BE2C (cell line): ENCODE results near the gene ACIN1.
"Not testable (repeated sequence)": the region's sequence is repeated elsewhere in the genome, so short reads cannot be mapped to it uniquely, and the experiment has no call there.

Experiments
- DNase-seq: peaks from one replicate; pipeline ENCODE4 v3.0.0-alpha.2; 2020
- H3K27me3 ChIP-seq: fragments of 250-450 bp; sonication (Bioruptor Pico); 2 replicates; pipeline ENCODE4 v1.5.1; 2020; ENCODE audit warnings: mild to moderate bottlenecking
- H3K36me3 ChIP-seq: fragments of 250-450 bp; sonication (Bioruptor Pico); 2 replicates; pipeline ENCODE4 v1.5.1; 2020; ENCODE audit warnings: mild to moderate bottlenecking
- H3K4me1 ChIP-seq: fragments of 250-450 bp; sonication (Bioruptor Pico); 2 replicates; pipeline ENCODE4 v1.5.1; 2020
- H3K4me3 ChIP-seq: 2 replicates; pipeline ENCODE4 v1.5.1; 2011; ENCODE audit warnings: low read depth, low read length
- H3K9me3 ChIP-seq: fragments of 250-450 bp; sonication (Bioruptor Pico); 2 replicates; pipeline ENCODE4 v1.5.1; 2020
- CTCF ChIP-seq: IDR thresholded peaks from 2 replicates; pipeline ENCODE4 v1.5.1; 2012; ENCODE audit warnings: mild to moderate bottlenecking, low read depth, low read length

The ACIN1 gene

DNA sequence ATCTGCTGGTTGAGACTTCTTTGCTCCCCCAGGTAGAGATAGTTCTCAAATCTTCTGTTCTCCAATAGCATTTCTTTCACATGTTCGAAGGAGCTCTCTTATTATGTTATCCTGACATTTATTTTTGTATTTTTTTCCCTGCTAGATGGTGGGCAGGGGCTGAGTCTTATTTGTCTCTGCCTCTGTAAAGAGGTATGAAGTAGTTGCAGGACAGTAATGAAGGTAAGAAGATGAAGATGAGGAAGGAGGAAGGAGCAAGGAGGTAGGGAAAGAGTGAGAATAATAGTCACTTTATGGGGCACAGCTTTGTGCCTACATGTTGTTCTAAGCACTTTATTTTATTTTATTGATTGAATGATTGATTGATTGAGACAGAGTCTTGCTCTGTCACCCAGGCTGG, 14.8 kb upstream of the ACIN1 start:
- Histone ChIP-seq H3K36me3 (no peaks in the 10 kb centered on the region), H3K4me3 (no peak overlapping the region), H3K27me3 (peaks cover 43% of the 10 kb centered on the region), H3K9me3 (0 out of 2 replicates have a peak, but pooled peaks cover 2% of the 10 kb centered on the region), H3K4me1 (no peaks in the 10 kb centered on the region)
- DNase-seq: no peak
- TF ChIP-seq CTCF: no peak

GRCh38 chr14:23108169-23108568, 13.2 kb upstream of the ACIN1 start:
- H3K27me3 ChIP-seq: peaks cover 51% of the 10 kb centered on the region
- not testable (repeated sequence) for H3K4me3 ChIP-seq, H3K36me3 ChIP-seq, H3K4me1 ChIP-seq, DNase-seq, H3K9me3 ChIP-seq

- H3K4me3 ChIP-seq, DNase-seq, H3K36me3 ChIP-seq, H3K4me1 ChIP-seq, H3K9me3 ChIP-seq: not testable (repeated sequence)
- peaks cover 52% of the 10 kb centered on the region for H3K27me3 ChIP-seq
These were observed 12.7 kb upstream of the ACIN1 start for GRCh38 chr14:23107620-23108019.

DNA sequence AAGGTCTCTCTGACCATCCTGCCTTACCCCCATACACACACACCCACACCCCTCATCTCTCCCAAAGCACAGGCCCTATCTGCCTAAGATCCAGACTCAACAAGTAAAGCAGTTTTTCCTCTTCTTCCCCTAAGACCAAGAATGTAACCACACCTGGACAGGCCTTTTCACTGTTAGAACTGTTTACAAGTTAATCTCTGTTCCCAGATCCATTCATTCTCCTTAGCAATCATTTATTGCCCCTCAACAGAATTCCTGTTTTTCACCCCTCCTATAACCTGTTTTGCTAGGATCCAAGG, 11.8 kb upstream of the ACIN1 start:
- Histone ChIP-seq H3K4me3 (no peak overlapping the region), H3K36me3 (no peaks in the 10 kb centered on the region), H3K4me1 (no peaks in the 10 kb centered on the region), H3K9me3 (0 out of 2 replicates have a peak, but pooled peaks cover 2% of the 10 kb centered on the region), H3K27me3 (peaks cover 43% of the 10 kb centered on the region)
- DNase-seq: no peak
- TF ChIP-seq CTCF: no peak

GRCh38 chr14:23105348-23105824, 10.4 kb upstream of the ACIN1 start:
- no peak for TF ChIP-seq CTCF
- no peaks in the 10 kb centered on the region for H3K9me3 ChIP-seq

GRCh38 chr14:23104591-23105347, 9.8 kb upstream of the ACIN1 start, which contains the start of gene CIROP:
Gene CIROP, minus strand, starts transcription at chr14:23104989. Its CDS starts 69 bp downstream, at chr14:23104920.
- no peaks in the 10 kb centered on the region for H3K36me3 ChIP-seq
- no peaks in the 10 kb centered on the region for H3K9me3 ChIP-seq
- no peak for TF ChIP-seq CTCF
- peaks cover 24% of the 10 kb centered on the region for H3K27me3 ChIP-seq
- H3K4me3 ChIP-seq: no peak within 1 kb of the TSS
- no peak for DNase-seq
- H3K4me1 ChIP-seq: no peaks in the 10 kb centered on the region

More at GRCh38 chr14:23105348-23105824, 10.4 kb upstream of the ACIN1 start:
- Histone ChIP-seq H3K4me1 (no peaks in the 10 kb centered on the region), H3K27me3 (peaks cover 30% of the 10 kb centered on the region), H3K4me3 (no peak overlapping the region), H3K36me3 (no peaks in the 10 kb centered on the region)
- DNase-seq: no peak

GRCh38 chr14:23104070-23104590, 9.2 kb upstream of the ACIN1 start:
- TF ChIP-seq CTCF: no peak
- DNase-seq: no peak
- H3K4me1 ChIP-seq: no peaks in the 10 kb centered on the region
- H3K27me3 ChIP-seq: peaks cover 18% of the 10 kb centered on the region
- H3K9me3 ChIP-seq: no peaks in the 10 kb centered on the region
- H3K36me3 ChIP-seq: no peaks in the 10 kb centered on the region
- H3K4me3 ChIP-seq: no peak overlapping the region
